ENCODE data around the gene GNAQ. TPM values are rescaled to one million over a fixed set of nuclear protein-coding genes. Genes with fewer than 3 reads are reported as not detected.
"Not testable (repeated sequence)": the region's sequence is repeated elsewhere in the genome, so short reads cannot be mapped to it uniquely, and the experiment has no call there.

The GNAQ gene
- total RNA-seq, 6 donors from 2014 or later: 50.3 to 117 (median 94.3) TPM

DNA sequence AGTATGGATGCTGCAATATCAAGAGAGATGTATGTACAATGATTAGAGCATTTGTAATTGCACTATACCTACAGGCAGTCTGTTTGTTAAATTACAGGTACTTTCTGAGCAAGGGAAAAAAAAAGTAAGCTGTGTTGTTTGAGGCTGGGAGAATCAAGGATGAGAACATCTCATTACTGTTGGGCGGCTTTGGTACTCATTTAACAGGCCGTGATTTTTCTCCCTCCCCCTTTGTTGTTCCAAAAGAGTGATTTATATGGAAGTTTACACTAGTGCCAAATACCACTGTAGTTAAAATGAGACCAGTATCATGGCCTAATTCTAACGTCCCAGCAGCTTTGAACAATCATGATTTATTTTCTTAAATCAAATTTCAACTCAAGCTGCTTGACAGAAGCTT, 312.3 kb downstream of the GNAQ start:
- H3K4me3 ChIP-seq: no peak overlapping the region
- no peak overlapping the region for H3K27ac ChIP-seq
- DNase-seq (no peak), ATAC-seq (ENCODE audit: low FRiP score in 2 of 2) (no peak)
- TF ChIP-seq EP300 (IDR thresholded peaks at IDR 0.05): no peak
- TF ChIP-seq, protein P1, sequence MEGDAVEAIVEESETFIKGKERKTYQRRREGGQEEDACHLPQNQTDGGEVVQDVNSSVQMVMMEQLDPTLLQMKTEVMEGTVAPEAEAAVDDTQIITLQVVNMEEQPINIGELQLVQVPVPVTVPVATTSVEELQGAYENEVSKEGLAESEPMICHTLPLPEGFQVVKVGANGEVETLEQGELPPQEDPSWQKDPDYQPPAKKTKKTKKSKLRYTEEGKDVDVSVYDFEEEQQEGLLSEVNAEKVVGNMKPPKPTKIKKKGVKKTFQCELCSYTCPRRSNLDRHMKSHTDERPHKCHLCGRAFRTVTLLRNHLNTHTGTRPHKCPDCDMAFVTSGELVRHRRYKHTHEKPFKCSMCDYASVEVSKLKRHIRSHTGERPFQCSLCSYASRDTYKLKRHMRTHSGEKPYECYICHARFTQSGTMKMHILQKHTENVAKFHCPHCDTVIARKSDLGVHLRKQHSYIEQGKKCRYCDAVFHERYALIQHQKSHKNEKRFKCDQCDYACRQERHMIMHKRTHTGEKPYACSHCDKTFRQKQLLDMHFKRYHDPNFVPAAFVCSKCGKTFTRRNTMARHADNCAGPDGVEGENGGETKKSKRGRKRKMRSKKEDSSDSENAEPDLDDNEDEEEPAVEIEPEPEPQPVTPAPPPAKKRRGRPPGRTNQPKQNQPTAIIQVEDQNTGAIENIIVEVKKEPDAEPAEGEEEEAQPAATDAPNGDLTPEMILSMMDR (IDR thresholded peaks at IDR 0.05): no peak
- no peak for TF ChIP-seq POLR2A (IDR thresholded peaks at IDR 0.05)
- no peak for TF ChIP-seq POLR2AphosphoS5 (IDR thresholded peaks at IDR 0.05)
- no peaks in the 10 kb centered on the region for H3K4me1 ChIP-seq
- peaks cover 0 to 6% (median 1%) of the 10 kb centered on the region in 4 donors for H3K36me3 ChIP-seq
- no peaks in the 10 kb centered on the region for H3K9me3 ChIP-seq
- 62 to 88% methylated on average over 3 of the region's 3 CpGs for WGBS, 2 donors
- H3K27me3 ChIP-seq: no peaks in the 10 kb centered on the region

DNA sequence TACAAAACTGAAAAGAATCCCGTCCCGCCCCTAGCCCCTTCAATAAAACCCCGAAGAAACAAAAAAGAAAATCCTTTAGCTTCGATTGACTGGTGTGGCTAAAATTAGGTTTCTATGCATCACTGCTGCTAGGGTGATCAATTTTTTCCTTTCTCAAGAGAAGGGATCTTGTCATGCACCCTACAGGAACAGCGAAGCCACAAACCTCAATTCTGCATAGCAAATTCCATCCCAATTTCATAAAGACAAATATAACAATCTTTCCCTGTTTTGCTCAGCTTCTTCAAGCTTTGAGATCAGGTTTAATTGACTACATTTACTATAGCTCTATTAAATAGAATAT, 313.3 kb downstream of the GNAQ start:
- H3K27ac ChIP-seq; H3K27me3 ChIP-seq; H3K4me3 ChIP-seq; DNase-seq; ATAC-seq (ENCODE audit: low FRiP score in 2 of 2); H3K4me1 ChIP-seq; H3K9me3 ChIP-seq; H3K36me3 ChIP-seq: not testable (repeated sequence)
- WGBS, 2 donors: 74 to 89% methylated on average over 5 of the region's 5 CpGs

DNA sequence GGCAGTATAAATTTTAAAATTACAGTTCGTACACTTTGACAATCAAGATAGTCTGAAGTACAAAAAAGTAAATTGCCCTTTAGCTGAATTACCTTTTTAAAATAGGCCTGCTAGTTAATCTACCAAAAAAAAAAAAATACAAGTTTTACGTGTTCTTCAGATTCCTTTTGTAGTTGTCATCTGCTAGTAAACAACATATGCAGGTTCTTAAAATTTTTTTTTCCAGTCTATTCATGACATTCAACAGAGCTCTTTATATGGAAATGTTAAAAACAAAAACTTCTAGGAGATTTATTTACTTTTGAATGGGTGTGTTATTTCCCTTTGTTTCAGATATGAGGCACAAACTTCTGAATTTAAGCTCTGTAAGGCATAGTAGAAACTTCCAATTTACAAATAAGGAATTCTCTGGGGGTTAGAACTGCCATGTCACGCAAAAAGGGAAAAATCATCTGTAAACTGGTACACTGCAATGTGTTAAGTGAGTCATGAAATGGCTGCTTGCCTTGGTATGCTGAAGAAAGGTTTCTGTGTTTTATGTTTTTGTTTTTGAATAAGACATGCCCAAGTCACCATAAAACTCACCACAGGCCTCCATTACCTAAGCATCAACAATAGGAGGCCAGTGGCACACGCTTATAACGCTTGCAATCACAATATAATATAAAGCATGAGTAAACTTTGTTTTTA, 313.9 kb downstream of the GNAQ start:
- DNase-seq: not testable (repeated sequence)
- WGBS, 2 donors: 87% methylated on average over 5 of the region's 5 CpGs

DNA sequence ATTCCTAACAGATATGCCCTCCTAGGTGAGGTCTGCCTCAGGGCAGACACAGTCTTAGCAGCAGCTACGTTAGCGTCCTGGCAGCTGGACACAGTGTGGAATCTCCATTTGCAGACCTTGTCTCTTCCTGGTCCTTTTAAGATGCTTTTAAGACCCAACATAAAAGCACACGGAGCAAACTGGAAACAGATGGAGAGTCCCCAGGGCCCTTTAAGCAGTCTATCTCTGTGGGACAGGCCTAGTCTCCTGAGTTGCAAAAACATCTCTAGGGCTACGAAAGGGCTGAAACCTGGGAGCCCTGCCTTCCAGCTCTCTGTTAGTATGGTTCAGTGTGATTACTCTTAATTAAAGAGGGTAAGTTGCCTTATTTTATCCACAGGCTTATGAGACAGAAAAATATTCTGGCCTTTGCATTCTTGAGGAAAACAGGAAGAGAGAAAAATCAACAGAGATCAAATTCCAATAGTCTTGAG, 317.5 kb downstream of the GNAQ start:
- Histone ChIP-seq H3K4me3 (no peak overlapping the region), H3K36me3 (no peaks in the 10 kb centered on the region), H3K4me1 (peaks cover 0 to under 1% (median 0%) of the 10 kb centered on the region in 4 donors), H3K27me3 (no peaks in the 10 kb centered on the region), H3K27ac (no peak overlapping the region), H3K9me3 (no peaks in the 10 kb centered on the region)
- no peak for TF ChIP-seq EP300 (IDR thresholded peaks at IDR 0.05)
- TF ChIP-seq, protein P1 (IDR thresholded peaks at IDR 0.05): no peak
- WGBS, 2 donors: 66 to 72% methylated on average over 4 of the region's 4 CpGs
- DNase-seq: no peak
- peak in 1 of 2 donors; percentile 40 for ATAC-seq (ENCODE audit: low FRiP score in 2 of 2)

More for the DNA sequence above, 313.9 kb downstream of the GNAQ start:
- H3K36me3 ChIP-seq; H3K4me3 ChIP-seq; H3K27me3 ChIP-seq; H3K9me3 ChIP-seq; H3K4me1 ChIP-seq; ATAC-seq (ENCODE audit: low FRiP score in 2 of 2); H3K27ac ChIP-seq: not testable (repeated sequence)

DNA sequence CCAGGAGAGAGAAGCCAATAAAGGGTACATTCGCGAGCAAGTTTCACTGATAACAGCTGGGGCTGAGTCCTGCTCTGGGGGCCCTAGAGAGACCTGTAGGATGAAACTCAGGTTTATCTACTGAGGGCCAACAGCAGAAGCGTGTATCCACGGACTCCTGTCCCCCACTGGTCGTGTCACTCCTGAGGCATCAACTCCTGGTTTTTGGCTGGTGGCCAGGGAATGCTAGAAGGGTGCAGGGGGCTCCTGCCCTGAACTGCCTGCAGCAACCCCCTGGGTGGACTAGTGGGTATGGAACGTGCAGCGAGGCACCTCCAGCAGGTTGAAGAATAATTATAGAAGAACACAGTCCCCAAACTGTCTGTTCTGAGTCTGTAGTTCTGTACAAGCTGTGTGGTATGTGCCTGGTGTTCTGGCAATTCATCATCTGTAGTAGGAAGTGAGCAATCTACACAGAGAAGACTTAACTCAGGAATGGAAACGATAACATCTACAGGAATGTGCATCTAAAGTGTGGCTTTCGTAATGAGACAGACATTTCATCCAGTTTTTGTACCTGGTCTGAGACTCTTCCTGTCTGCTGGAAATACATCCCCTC, 319.0 kb downstream of the GNAQ start:
- Histone ChIP-seq H3K36me3 (no peaks in the 10 kb centered on the region), H3K9me3 (no peaks in the 10 kb centered on the region)

More for the DNA sequence above, 319.0 kb downstream of the GNAQ start:
- DNase-seq (no peak), ATAC-seq (ENCODE audit: low FRiP score in 2 of 2) (no peak)
- 61 to 68% methylated on average over 8 to 9 of the region's 9 CpGs for WGBS, 2 donors
- no peak overlapping the region for H3K27ac ChIP-seq
- no peaks in the 10 kb centered on the region for H3K27me3 ChIP-seq
- peaks cover 0 to 10% (median 6%) of the 10 kb centered on the region in 4 donors for H3K4me1 ChIP-seq
- TF ChIP-seq, protein P1 (IDR thresholded peaks at IDR 0.05): no peak
- TF ChIP-seq EP300 (IDR thresholded peaks at IDR 0.05) (no peak), POLR2A (IDR thresholded peaks at IDR 0.05) (no peak), POLR2AphosphoS5 (IDR thresholded peaks at IDR 0.05) (no peak)
- no peak overlapping the region for H3K4me3 ChIP-seq

Measured in upper lobe of left lung (tissue), 6 donors.